HCT116 (cell line): ENCODE results near the gene BAIAP2L1.
A peak's percentile ranks its signal among the peaks of the same experiment; 100 is the strongest.

ENCODE experiments used
- CEBPB ChIP-seq: IDR thresholded peaks from 2 replicates; pipeline ENCODE4 v1.6.1; 2012; ENCODE audit warnings: low read depth
- EGR1 ChIP-seq: IDR thresholded peaks from 2 replicates; pipeline ENCODE4 v1.6.1; 2012; ENCODE audit warnings: low read depth
- EZH2 ChIP-seq: fragments of 200-600 bp; sonication (generic); IDR thresholded peaks from 2 replicates; pipeline ENCODE4 v1.6.1; 2017; ENCODE audit warnings: antibody characterized with exemption, mixed run types
- EZH2phosphoT487 ChIP-seq: fragments of 200-600 bp; IDR thresholded peaks from 2 replicates; pipeline ENCODE4 v1.6.1; 2018; ENCODE audit warnings: antibody characterized with exemption, borderline replicate concordance
- JUND ChIP-seq: IDR thresholded peaks from 2 replicates; pipeline ENCODE4 v1.6.1; 2012
- POLR2A ChIP-seq: IDR thresholded peaks from 2 replicates; pipeline ENCODE4 v1.7.0; 2011; ENCODE audit warnings: borderline replicate concordance; ENCODE audit not compliant: insufficient read depth, insufficient read length; ENCODE audit errors: extremely low read depth
- POLR2AphosphoS5 ChIP-seq: IDR thresholded peaks from 2 replicates; pipeline ENCODE4 v1.6.1; 2011; ENCODE audit warnings: mild to moderate bottlenecking, low read depth, low read length, moderate library complexity
- RAD21 ChIP-seq: IDR thresholded peaks from 2 replicates; pipeline ENCODE4 v1.6.1; 2012; ENCODE audit warnings: low read depth, mild to moderate bottlenecking
- SIN3A ChIP-seq: IDR thresholded peaks from 2 replicates; pipeline ENCODE4 v1.6.1; 2012; ENCODE audit warnings: low read depth
- SP1 ChIP-seq: IDR thresholded peaks from 2 replicates; pipeline ENCODE4 v1.6.1; 2012; ENCODE audit warnings: low read depth
- YY1 ChIP-seq: IDR thresholded peaks from 2 replicates; pipeline ENCODE4 v1.6.1; 2011; ENCODE audit warnings: low read length, low read depth, moderate library complexity, mild to moderate bottlenecking; ENCODE audit not compliant: insufficient replicate concordance; ENCODE audit errors: extremely low read depth
- ZNF274 ChIP-seq: fragments of 200-500 bp; sonication (Bioruptor generic); IDR thresholded peaks from 2 replicates; pipeline ENCODE4 v1.6.1; 2014; ENCODE audit warnings: mild to moderate bottlenecking, low read depth, low read length, inconsistent platforms
- TF ChIP-seq, protein P1 (sequence below), 3 experiments: fragments of 200-600 bp in 1 of 3; sonication (generic) in 1 of 3; IDR thresholded peaks in 2 of 3; conservative IDR thresholded peaks in 1 of 3; 2 replicates each; pipeline ENCODE4 v1.5.1; 2012 to 2017; ENCODE audit warnings: low read depth in 2 of 3, low read length in 2 of 3, antibody characterized with exemption in 1 of 3, borderline replicate concordance in 1 of 3, control low read depth in 1 of 3, mild to moderate bottlenecking in 1 of 3, mixed read lengths in 1 of 3, mixed run types in 1 of 3, moderate library complexity in 1 of 3; ENCODE audit not compliant: insufficient read depth in 1 of 3
- TF ChIP-seq, protein P2 (sequence below): IDR thresholded peaks from 2 replicates; pipeline ENCODE4 v1.6.1; 2012

DNA sequence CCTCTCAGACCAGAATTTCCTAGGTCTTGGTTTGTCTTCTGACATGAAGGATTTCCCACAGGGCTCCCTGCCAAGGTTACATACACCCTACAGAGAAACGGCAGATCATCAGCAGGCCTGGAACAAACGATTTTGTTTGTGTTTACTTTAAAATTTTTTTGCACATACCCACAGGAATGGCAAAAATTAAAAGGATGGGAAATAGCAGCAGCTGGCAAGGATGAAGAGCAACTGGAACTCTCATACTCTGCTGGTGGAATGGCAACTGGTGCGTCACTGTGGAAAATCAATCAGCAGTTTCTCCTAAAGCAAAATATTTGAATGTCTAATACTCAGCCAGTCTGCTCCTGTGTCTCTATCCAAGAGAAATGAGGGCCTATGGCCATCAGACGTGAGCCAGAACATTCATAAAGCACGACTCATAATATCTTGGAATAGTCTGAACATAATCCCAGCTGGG, 6.5 kb downstream of the BAIAP2L1 start:
- TF ChIP-seq, protein P1, sequence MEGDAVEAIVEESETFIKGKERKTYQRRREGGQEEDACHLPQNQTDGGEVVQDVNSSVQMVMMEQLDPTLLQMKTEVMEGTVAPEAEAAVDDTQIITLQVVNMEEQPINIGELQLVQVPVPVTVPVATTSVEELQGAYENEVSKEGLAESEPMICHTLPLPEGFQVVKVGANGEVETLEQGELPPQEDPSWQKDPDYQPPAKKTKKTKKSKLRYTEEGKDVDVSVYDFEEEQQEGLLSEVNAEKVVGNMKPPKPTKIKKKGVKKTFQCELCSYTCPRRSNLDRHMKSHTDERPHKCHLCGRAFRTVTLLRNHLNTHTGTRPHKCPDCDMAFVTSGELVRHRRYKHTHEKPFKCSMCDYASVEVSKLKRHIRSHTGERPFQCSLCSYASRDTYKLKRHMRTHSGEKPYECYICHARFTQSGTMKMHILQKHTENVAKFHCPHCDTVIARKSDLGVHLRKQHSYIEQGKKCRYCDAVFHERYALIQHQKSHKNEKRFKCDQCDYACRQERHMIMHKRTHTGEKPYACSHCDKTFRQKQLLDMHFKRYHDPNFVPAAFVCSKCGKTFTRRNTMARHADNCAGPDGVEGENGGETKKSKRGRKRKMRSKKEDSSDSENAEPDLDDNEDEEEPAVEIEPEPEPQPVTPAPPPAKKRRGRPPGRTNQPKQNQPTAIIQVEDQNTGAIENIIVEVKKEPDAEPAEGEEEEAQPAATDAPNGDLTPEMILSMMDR (IDR thresholded peaks at IDR 0.05 in 2 of 3, conservative IDR thresholded peaks at IDR 0.05 in 1 of 3; ENCODE audit: borderline replicate concordance in 1 of 3, insufficient read depth in 1 of 3, low read depth in 2 of 3, low read length in 2 of 3), result no peak
- no peak for TF ChIP-seq RAD21
- no peak for TF ChIP-seq EZH2
- TF ChIP-seq YY1, result no peak
- peak; percentile 31; the same call in 1 of the 2 replicates for TF ChIP-seq SP1
- no peak for TF ChIP-seq POLR2AphosphoS5
- no peak for TF ChIP-seq EGR1
- no peak for TF ChIP-seq POLR2A
- TF ChIP-seq EZH2phosphoT487, result no peak
- TF ChIP-seq CEBPB, result no peak
- TF ChIP-seq, protein P2, sequence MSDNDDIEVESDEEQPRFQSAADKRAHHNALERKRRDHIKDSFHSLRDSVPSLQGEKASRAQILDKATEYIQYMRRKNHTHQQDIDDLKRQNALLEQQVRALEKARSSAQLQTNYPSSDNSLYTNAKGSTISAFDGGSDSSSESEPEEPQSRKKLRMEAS, result no peak; the same call in 1 of the 2 replicates
- TF ChIP-seq ZNF274, result no peak
- no peak for TF ChIP-seq SIN3A
- TF ChIP-seq JUND, result peak; percentile 32; the same call in 1 of the 2 replicates
